Mucosa of rectum (tissue), 2 donors: Measurements from ENCODE around the gene ARSJ.

Source experiments
- H3K27ac ChIP-seq, 2 donors: one replicate each; pipeline ENCODE4 v1.7.0; 2013; ENCODE audit warnings: inconsistent platforms in 2 of 2, low read depth in 2 of 2, low read length in 2 of 2
- H3K27me3 ChIP-seq, 2 donors: one replicate each; pipeline ENCODE4 v1.7.0; 2013; ENCODE audit warnings: low read length in 2 of 2; ENCODE audit not compliant: control insufficient read depth in 2 of 2, insufficient read depth in 2 of 2
- H3K36me3 ChIP-seq, 2 donors: one replicate each; pipeline ENCODE4 v1.7.0; 2013; ENCODE audit warnings: low read length in 2 of 2; ENCODE audit not compliant: control insufficient read depth in 2 of 2, insufficient read depth in 2 of 2
- H3K4me1 ChIP-seq, 2 donors: one replicate each; pipeline ENCODE4 v1.7.0; 2013; ENCODE audit warnings: low read length in 2 of 2, mild to moderate bottlenecking in 1 of 2; ENCODE audit not compliant: control insufficient read depth in 2 of 2, insufficient read depth in 2 of 2
- H3K4me3 ChIP-seq, 2 donors: one replicate each; pipeline ENCODE4 v1.7.0; 2013; ENCODE audit warnings: low read length in 2 of 2
- H3K9ac ChIP-seq, 2 donors: one replicate each; pipeline ENCODE4 v1.7.0; 2013; ENCODE audit warnings: low read length in 2 of 2, low read depth in 1 of 2, mild to moderate bottlenecking in 1 of 2
- H3K9me3 ChIP-seq, 2 donors: one replicate each; pipeline ENCODE4 v1.7.0; 2013; ENCODE audit warnings: low read length in 2 of 2; ENCODE audit not compliant: control insufficient read depth in 2 of 2
- donor health status: healthy.
- donor health status: Normal muscosa, but diverticular disease.

The ARSJ gene

DNA sequence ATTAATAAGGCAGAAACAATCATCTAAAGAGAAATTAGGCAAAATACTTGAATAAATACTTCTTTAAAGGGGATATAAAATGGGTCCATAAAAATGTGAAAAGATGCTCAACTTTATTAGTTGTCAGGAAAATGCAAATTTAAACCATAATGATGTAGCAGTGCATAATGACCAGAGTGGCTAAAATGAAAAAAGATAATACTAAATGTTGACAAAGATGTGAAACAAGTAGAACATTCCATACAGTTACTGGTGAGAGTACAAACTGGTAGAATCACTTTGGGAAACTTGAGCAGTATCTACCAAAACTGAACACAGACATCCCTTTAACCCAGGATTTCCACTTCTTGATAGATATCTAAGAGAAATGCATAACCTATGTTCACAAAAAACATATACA is 5.0 kb downstream of the ARSJ start:
- Histone ChIP-seq H3K4me1 (peaks cover 5 to 19% of the 10 kb centered on the region in 2 donors), H3K36me3 (no peaks in the 10 kb centered on the region), H3K9ac (no peak overlapping the region), H3K4me3 (no peak overlapping the region), H3K27me3 (no peaks in the 10 kb centered on the region), H3K9me3 (no peaks in the 10 kb centered on the region), H3K27ac (no peak overlapping the region)

GRCh38 chr4:113973345-113973744 is 6.1 kb downstream of the ARSJ start:
- no peaks in the 10 kb centered on the region for H3K9me3 ChIP-seq
- H3K9ac ChIP-seq = no peak overlapping the region
- no peak overlapping the region for H3K4me3 ChIP-seq
- H3K27ac ChIP-seq = no peak overlapping the region
- peaks cover 5 to 19% of the 10 kb centered on the region in 2 donors for H3K4me1 ChIP-seq
- no peaks in the 10 kb centered on the region for H3K27me3 ChIP-seq
- no peaks in the 10 kb centered on the region for H3K36me3 ChIP-seq

- H3K4me1 ChIP-seq = peaks cover 5 to 13% of the 10 kb centered on the region in 2 donors
- H3K9ac ChIP-seq = no peak overlapping the region
- H3K9me3 ChIP-seq = no peaks in the 10 kb centered on the region
- H3K36me3 ChIP-seq = no peaks in the 10 kb centered on the region
- no peak overlapping the region for H3K4me3 ChIP-seq
- H3K27me3 ChIP-seq = no peaks in the 10 kb centered on the region
- no peak overlapping the region for H3K27ac ChIP-seq
These were observed 6.7 kb downstream of the ARSJ start for GRCh38 chr4:113972781-113973180.

- Histone ChIP-seq H3K4me3 (no peak overlapping the region), H3K36me3 (no peaks in the 10 kb centered on the region), H3K27ac (no peak overlapping the region), H3K9ac (no peak overlapping the region), H3K9me3 (no peaks in the 10 kb centered on the region), H3K27me3 (no peaks in the 10 kb centered on the region), H3K4me1 (peaks cover 5 to 11% of the 10 kb centered on the region in 2 donors)
These were observed 7.6 kb downstream of the ARSJ start for GRCh38 chr4:113971706-113972360.

- no peak overlapping the region for H3K9ac ChIP-seq
- no peak overlapping the region for H3K4me3 ChIP-seq
- no peak overlapping the region for H3K27ac ChIP-seq
- H3K9me3 ChIP-seq = no peaks in the 10 kb centered on the region
- no peaks in the 10 kb centered on the region for H3K27me3 ChIP-seq
- peaks cover 0 to 4% of the 10 kb centered on the region in 2 donors for H3K4me1 ChIP-seq
- no peaks in the 10 kb centered on the region for H3K36me3 ChIP-seq
These were observed 9.6 kb downstream of the ARSJ start for GRCh38 chr4:113969709-113970334.

- Histone ChIP-seq H3K4me3 (no peak overlapping the region), H3K27me3 (no peaks in the 10 kb centered on the region), H3K9ac (no peak overlapping the region), H3K36me3 (no peaks in the 10 kb centered on the region), H3K4me1 (peaks cover 0 to 4% of the 10 kb centered on the region in 2 donors), H3K27ac (no peak overlapping the region), H3K9me3 (no peaks in the 10 kb centered on the region)
These were observed 11.0 kb downstream of the ARSJ start for GRCh38 chr4:113968473-113968872.

DNA sequence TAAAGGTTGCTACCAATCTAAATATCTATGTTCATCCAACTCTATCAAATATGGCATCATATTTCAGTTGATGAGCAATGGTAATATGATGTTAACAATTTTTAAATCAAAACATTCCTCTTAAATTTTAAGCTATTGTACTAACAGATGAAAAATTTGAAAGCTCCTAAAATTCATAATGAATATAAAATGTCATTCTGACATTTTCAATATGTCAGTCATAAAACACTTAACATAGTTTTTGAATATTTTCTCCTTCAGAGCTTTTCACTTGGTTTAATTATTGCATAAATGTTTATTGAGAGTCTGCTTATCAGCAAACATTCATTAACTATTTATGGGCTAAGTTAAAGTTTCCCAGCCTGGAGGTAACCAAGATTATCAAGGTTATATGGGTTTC is 11.8 kb downstream of the ARSJ start:
- peaks cover 0 to 4% of the 10 kb centered on the region in 2 donors for H3K4me1 ChIP-seq
- H3K27me3 ChIP-seq = no peaks in the 10 kb centered on the region
- no peak overlapping the region for H3K27ac ChIP-seq
- H3K9ac ChIP-seq = no peak overlapping the region
- H3K36me3 ChIP-seq = no peaks in the 10 kb centered on the region
- no peaks in the 10 kb centered on the region for H3K9me3 ChIP-seq
- H3K4me3 ChIP-seq = no peak overlapping the region

GRCh38 chr4:113962719-113963265 is 16.7 kb downstream of the ARSJ start:
- Histone ChIP-seq H3K4me1 (no peaks in the 10 kb centered on the region), H3K36me3 (no peaks in the 10 kb centered on the region), H3K9me3 (no peaks in the 10 kb centered on the region), H3K27ac (no peak overlapping the region), H3K9ac (no peak overlapping the region), H3K27me3 (no peaks in the 10 kb centered on the region), H3K4me3 (no peak overlapping the region)

GRCh38 chr4:113962016-113962347 is 17.5 kb downstream of the ARSJ start:
- Histone ChIP-seq H3K4me1 (no peaks in the 10 kb centered on the region), H3K9me3 (no peaks in the 10 kb centered on the region), H3K4me3 (no peak overlapping the region), H3K36me3 (no peaks in the 10 kb centered on the region), H3K27ac (no peak overlapping the region), H3K27me3 (no peaks in the 10 kb centered on the region), H3K9ac (no peak overlapping the region)

- no peaks in the 10 kb centered on the region for H3K9me3 ChIP-seq
- H3K36me3 ChIP-seq = no peaks in the 10 kb centered on the region
- H3K4me3 ChIP-seq = no peak overlapping the region
- no peak overlapping the region for H3K9ac ChIP-seq
- no peaks in the 10 kb centered on the region for H3K4me1 ChIP-seq
- no peak overlapping the region for H3K27ac ChIP-seq
- no peaks in the 10 kb centered on the region for H3K27me3 ChIP-seq
These were observed 18.6 kb downstream of the ARSJ start for GRCh38 chr4:113960684-113961321.
